GM12874 (cell line): ENCODE data around the gene RNF214.

Experiments
- CTCF ChIP-seq: IDR thresholded peaks from 2 replicates; pipeline ENCODE4 v1.5.1; 2011; ENCODE audit warnings: low read depth, mild to moderate bottlenecking, control low read depth, low read length, moderate library complexity; ENCODE audit not compliant: insufficient read depth

RNF214 gene

DNA sequence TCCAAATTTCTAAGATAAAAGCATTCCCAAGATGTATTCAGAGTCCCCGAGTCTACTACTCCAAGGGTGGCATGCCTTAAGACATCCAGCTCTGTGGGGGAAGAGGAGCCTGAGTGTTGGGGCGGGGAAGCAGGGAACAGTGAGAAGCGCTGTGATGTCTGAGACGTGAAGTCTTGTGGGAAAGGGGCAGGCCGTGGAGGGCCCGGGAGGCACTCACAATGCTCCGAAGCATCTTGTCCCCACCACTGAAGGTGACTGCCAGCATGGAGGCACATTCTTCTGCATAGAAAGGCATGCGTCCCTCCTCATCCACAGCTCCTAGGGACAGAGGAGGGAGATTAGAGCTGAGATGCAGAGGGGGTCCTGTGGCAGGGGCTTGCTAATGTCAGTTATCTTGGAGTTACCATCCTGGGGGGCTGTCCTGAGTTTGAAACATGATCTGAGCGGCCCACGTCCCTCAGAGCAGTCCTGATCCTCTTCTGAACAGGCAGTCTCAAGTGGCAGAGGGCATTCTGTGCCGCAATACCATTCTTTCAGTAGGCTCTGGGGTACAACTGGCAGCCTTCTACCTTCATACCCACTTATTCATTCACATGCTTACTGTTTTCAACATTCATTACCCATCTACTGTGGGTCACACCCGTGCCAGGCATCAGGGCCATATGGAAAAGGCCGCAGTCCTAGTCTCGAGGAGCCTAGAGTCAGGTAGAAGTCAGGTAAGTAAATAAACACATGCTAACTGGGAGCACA is 9.3 kb upstream of the RNF214 start:
- TF ChIP-seq CTCF = no peak

- no peak for TF ChIP-seq CTCF
Measured at GRCh38 chr11:117223741-117224689, 8.5 kb upstream of the RNF214 start.

DNA sequence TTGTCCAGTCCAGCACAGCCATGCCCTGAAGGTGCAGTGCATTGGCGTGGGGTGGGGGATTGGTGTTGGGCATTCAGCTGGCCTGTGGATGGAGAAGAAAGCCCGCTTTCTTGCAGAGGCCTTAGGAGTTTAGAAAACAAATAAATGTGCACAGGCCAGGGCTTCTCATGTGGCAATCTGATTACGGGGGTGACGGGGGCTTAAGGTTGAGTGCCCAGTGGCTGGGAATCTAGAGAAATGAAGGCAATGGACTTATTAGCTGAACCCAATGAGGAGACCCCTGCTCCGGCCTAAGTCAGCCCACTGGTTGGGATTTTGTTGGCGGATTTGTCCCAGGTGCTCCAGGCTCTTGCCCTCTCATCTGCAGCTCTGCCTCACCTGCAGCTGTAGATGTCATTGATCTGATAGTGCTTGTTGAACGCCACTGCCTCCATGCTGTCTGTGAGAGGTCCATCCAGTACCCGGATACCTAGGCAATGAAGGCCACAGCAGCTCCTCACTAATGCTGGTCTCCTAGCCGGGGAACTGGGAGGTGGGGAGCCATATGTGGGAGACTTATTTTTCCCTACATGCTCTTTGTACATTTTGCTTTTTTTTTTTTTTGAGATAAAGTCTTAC is 6.8 kb upstream of the RNF214 start:
- no peak for TF ChIP-seq CTCF

GRCh38 chr11:117226388-117227385 is 5.8 kb upstream of the RNF214 start:
- peak; percentile 71 for TF ChIP-seq CTCF

- no peak for TF ChIP-seq CTCF
Measured at GRCh38 chr11:117228091-117228490, 4.4 kb upstream of the RNF214 start.

DNA sequence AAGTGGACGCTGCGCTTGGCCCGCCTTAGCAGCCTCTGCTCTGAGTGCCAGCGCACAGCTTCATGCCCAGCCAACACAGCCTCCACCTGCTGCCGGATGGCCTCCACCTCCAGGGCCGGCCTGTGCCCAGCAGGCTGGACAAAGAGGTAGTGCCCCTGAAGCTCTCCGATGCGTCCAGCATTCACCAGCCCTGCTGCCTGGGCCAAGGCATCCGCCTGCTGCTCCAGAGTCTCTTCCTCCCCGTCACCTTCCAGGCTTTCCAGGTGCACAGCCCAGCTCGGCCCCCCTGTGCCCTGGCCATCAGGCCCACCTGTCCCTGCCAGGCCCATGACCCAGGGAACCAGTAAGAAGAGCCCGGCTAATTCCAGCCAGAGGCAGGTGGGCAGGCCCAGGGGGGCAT is 3.1 kb upstream of the RNF214 start:
- TF ChIP-seq CTCF = no peak
